WTC11 (cell line): ENCODE measurements around the gene LSM12. TPM values are rescaled to one million over a fixed set of nuclear protein-coding genes. Genes with fewer than 3 reads are reported as not detected.
A peak's percentile ranks its signal among the peaks of the same experiment; 100 is the strongest.

Experiments used
- ATAC-seq: fragments of 200-7000 bp; cut with Tn5 transposase; 2 replicates; pipeline ENCODE4 v1.10.0; 2021; ENCODE audit warnings: mild to moderate bottlenecking, moderate library complexity
- CTCF ChIA-PET: fragments of 300-600 bp; sonication (Branson Sonifier 250); formaldehyde crosslinking; loops from one replicate; lab custom pipeline; 2021; ENCODE audit warnings: antibody characterized with exemption; lab: Charles Lee
- POLR2A ChIA-PET: fragments of 350-600 bp; sonication (Branson Sonifier 250); formaldehyde crosslinking; loops from one replicate; lab custom pipeline; 2021; ENCODE audit warnings: antibody characterized with exemption; lab: Charles Lee
- DNase-seq: peaks from one replicate; pipeline ENCODE4 v3.0.0; 2021; ENCODE audit warnings: low spot score
- H3K27ac Mint-ChIP-seq: 2 replicates; pipeline ENCODE4 v1.8.0; 2021; ENCODE audit warnings: mixed read lengths
- H3K27me3 Mint-ChIP-seq: 2 replicates; pipeline ENCODE4 v1.8.0; 2021; ENCODE audit warnings: low read depth, mild to moderate bottlenecking, moderate library complexity, mixed read lengths
- H3K36me3 Mint-ChIP-seq: 2 replicates; pipeline ENCODE4 v1.8.0; 2021; ENCODE audit warnings: mixed read lengths
- H3K4me1 Mint-ChIP-seq: 2 replicates; pipeline ENCODE4 v1.8.0; 2022; ENCODE audit warnings: mixed read lengths
- H3K4me3 Mint-ChIP-seq: 2 replicates; pipeline ENCODE4 v1.8.0; 2021; ENCODE audit warnings: mild to moderate bottlenecking, moderate library complexity, mixed read lengths
- H3K9me3 Mint-ChIP-seq: 2 replicates; pipeline ENCODE4 v1.8.0; 2021; ENCODE audit warnings: mixed read lengths
- ARID4B ChIP-seq: sonication (generic); formaldehyde crosslinking; IDR thresholded peaks from 2 replicates; pipeline ENCODE4 v1.8.0; 2023; ENCODE audit warnings: missing genetic modification reagents, mild to moderate bottlenecking, borderline replicate concordance
- CDX4 ChIP-seq: fragments of 250-450 bp; sonication (Bioruptor Pico); IDR thresholded peaks from 2 replicates; pipeline ENCODE4 v1.9.0; 2021; ENCODE audit warnings: moderate library complexity, mild to moderate bottlenecking, inconsistent platforms, borderline replicate concordance
- FOXP4 ChIP-seq: sonication (generic); formaldehyde crosslinking; IDR thresholded peaks from 2 replicates; pipeline ENCODE4 v1.8.0; 2022; ENCODE audit warnings: mild to moderate bottlenecking, missing genetic modification reagents
- IRF1 ChIP-seq: sonication (generic); formaldehyde crosslinking; IDR thresholded peaks from 2 replicates; pipeline ENCODE4 v1.8.0; 2023; ENCODE audit warnings: missing genetic modification reagents
- MXD4 ChIP-seq: fragments of 250-450 bp; sonication (Bioruptor Pico); IDR thresholded peaks from 2 replicates; pipeline ENCODE4 v1.8.0; 2021; ENCODE audit warnings: mild to moderate bottlenecking, moderate library complexity, borderline replicate concordance
- NR3C1 ChIP-seq: sonication (generic); formaldehyde crosslinking; conservative IDR thresholded peaks from 2 replicates; pipeline ENCODE4 v1.8.1; 2023; ENCODE audit warnings: low read depth, mild to moderate bottlenecking, missing genetic modification reagents
- SP1 ChIP-seq: sonication (generic); formaldehyde crosslinking; conservative IDR thresholded peaks from 2 replicates; pipeline ENCODE4 v1.8.1; 2022; ENCODE audit warnings: missing genetic modification reagents
- TCF7 ChIP-seq: sonication (generic); formaldehyde crosslinking; IDR thresholded peaks from 2 replicates; pipeline ENCODE4 v1.8.0; 2022; ENCODE audit warnings: mild to moderate bottlenecking, low read depth, missing genetic modification reagents, moderate library complexity
- ZSCAN18 ChIP-seq: fragments of 250-450 bp; sonication (Bioruptor Pico); IDR thresholded peaks from 2 replicates; pipeline ENCODE4 v2.1.2; 2022; ENCODE audit warnings: mild to moderate bottlenecking, moderate library complexity
- total RNA-seq: library from RNA; stranded (reverse); gene quantifications from 3 replicates; pipeline ENCODE4 v1.2.3, GENCODE V29; 2021

Gene LSM12
- total RNA-seq, 1 experiment from 2014 or later, result 102 TPM

- TF ChIP-seq ARID4B (CRISPR knock-in tag) (peak; percentile 22; the same call in 1 of the 2 replicates), MXD4 (no peak), NR3C1 (CRISPR knock-in tag) (no peak), ZSCAN18 (CRISPR knock-in tag) (no peak), IRF1 (no peak), TCF7 (CRISPR knock-in tag) (no peak)
Observed at GRCh38 chr17:44004761-44005526, 61.5 kb downstream of the LSM12 start (continued).

- Mint-ChIP-seq H3K36me3 (no peaks in the 10 kb centered on the region), H3K4me1 (peaks cover 20% of the 10 kb centered on the region), H3K4me3 (peak within 1 kb of the TSS; percentile 92), H3K9me3 (no peaks in the 10 kb centered on the region), H3K27ac (peak within 1 kb of the TSS; percentile 87; the same call in 1 of the 2 replicates), H3K27me3 (peaks cover 27% of the 10 kb centered on the region)
- ChIA-PET CTCF (interaction anchor here (0.5 to 7.0 kb wide), 25 partner anchors 10 to 859 kb away, joined by 3 to 74 read pairs (median 4); partner anchors contain the start of genes CD300LG, PPY, PYY and TMEM101), POLR2A (interaction anchor here (0.6 to 1.2 kb wide), 4 partner anchors 10 to 217 kb away, joined by 3 to 5 read pairs (median 4); partner anchors contain the start of gene TMEM101)
- ATAC-seq, result peak; percentile 4; the same call in 1 of the 2 replicates
- TF ChIP-seq CDX4 (CRISPR knock-in tag), result no peak
- TF ChIP-seq FOXP4 (CRISPR knock-in tag), result peak; percentile 28; the same call in 1 of the 2 replicates
- TF ChIP-seq SP1 (CRISPR knock-in tag), result peak; percentile 45
- peak; percentile 58 for DNase-seq
Observed at GRCh38 chr17:44004077-44004760, 62.3 kb downstream of the LSM12 start, which contains the start of gene NAGS. TSS of gene NAGS (plus strand) at chr17:44004622. CDS start at chr17:44004664, 42 bp downstream.
